ENCODE data around the gene DYNLT4.

The DYNLT4 gene

GRCh38 chr1:44790968-44791801, 16.0 kb downstream of the DYNLT4 start:
- POLR2A ChIA-PET = interaction anchor here (0.6 to 3.0 kb wide), 9 partner anchors 9 to 512 kb away, joined by 3 to 23 read pairs (median 5); partner anchors contain the start of genes DYNLT4, PLK3, RNU5D-1 and RPS8
- CTCF ChIA-PET = interaction anchor here (0.6 to 1.1 kb wide), 2 partner anchors 22 to 60 kb away, joined by 4 to 7 read pairs; partner anchors contain the start of gene RNU5D-1
- TF ChIP-seq CTBP1 (IDR thresholded peaks at IDR 0.05; ENCODE audit: borderline replicate concordance) = no peak
- TF ChIP-seq HDGF (IDR thresholded peaks at IDR 0.05; ENCODE audit: borderline replicate concordance) = no peak
- TF ChIP-seq TARDBP (IDR thresholded peaks at IDR 0.05) = no peak
- TF ChIP-seq LEF1 (IDR thresholded peaks at IDR 0.05; ENCODE audit: borderline replicate concordance) = no peak
- TF ChIP-seq ARNT (IDR thresholded peaks at IDR 0.05) = no peak
- no peak for DNase-seq (ENCODE audit: extremely low spot score)

- no peak for TF ChIP-seq NFRKB (IDR thresholded peaks at IDR 0.05)
- no peak for TF ChIP-seq SP1 (IDR thresholded peaks at IDR 0.05)
- no peak for TF ChIP-seq TARDBP (IDR thresholded peaks at IDR 0.05)
- no peak for TF ChIP-seq LEF1 (IDR thresholded peaks at IDR 0.05; ENCODE audit: borderline replicate concordance)
- TF ChIP-seq, protein P1, sequence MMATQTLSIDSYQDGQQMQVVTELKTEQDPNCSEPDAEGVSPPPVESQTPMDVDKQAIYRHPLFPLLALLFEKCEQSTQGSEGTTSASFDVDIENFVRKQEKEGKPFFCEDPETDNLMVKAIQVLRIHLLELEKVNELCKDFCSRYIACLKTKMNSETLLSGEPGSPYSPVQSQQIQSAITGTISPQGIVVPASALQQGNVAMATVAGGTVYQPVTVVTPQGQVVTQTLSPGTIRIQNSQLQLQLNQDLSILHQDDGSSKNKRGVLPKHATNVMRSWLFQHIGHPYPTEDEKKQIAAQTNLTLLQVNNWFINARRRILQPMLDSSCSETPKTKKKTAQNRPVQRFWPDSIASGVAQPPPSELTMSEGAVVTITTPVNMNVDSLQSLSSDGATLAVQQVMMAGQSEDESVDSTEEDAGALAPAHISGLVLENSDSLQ (IDR thresholded peaks at IDR 0.05) = no peak
- no peak for TF ChIP-seq FOXA1 (IDR thresholded peaks at IDR 0.05)
- TF ChIP-seq SUZ12 (IDR thresholded peaks at IDR 0.05) = no peak
- no peak for TF ChIP-seq FOXM1 (IDR thresholded peaks at IDR 0.05; ENCODE audit: borderline replicate concordance)
- TF ChIP-seq L3MBTL2 (conservative IDR thresholded peaks at IDR 0.05) = no peak
- TF ChIP-seq BHLHE40 (IDR thresholded peaks at IDR 0.05; ENCODE audit: borderline replicate concordance) = no peak
- TF ChIP-seq ZNF384 (IDR thresholded peaks at IDR 0.05) = no peak
- no peak for TF ChIP-seq CTBP1 (IDR thresholded peaks at IDR 0.05; ENCODE audit: borderline replicate concordance)
- no peak for TF ChIP-seq ARNT (IDR thresholded peaks at IDR 0.05)
- no peak for TF ChIP-seq HDGF (IDR thresholded peaks at IDR 0.05; ENCODE audit: borderline replicate concordance)
- TF ChIP-seq FOXK2 (IDR thresholded peaks at IDR 0.05) = no peak
- no peak for TF ChIP-seq ELF4 (IDR thresholded peaks at IDR 0.05)
- CTCF ChIA-PET = interaction anchor here (1.1 to 2.6 kb wide), 2 partner anchors 201 to 224 kb away, joined by 3 to 7 read pairs; partner anchors contain the start of gene UROD
- POLR2A ChIA-PET = interaction anchor here (0.5 to 6.3 kb wide), 8 partner anchors 8 to 515 kb away, joined by 3 to 52 read pairs (median 8); partner anchors contain the start of genes HECTD3, PLK3, RPS8 and UROD
Measured at GRCh38 chr1:44788120-44788860, 18.9 kb downstream of the DYNLT4 start, which contains the start of gene BEST4. Gene BEST4, minus strand, starts transcription at chr1:44788170. Its CDS starts 465 bp downstream, at chr1:44787705.

GRCh38 chr1:44787506-44787905, 19.6 kb downstream of the DYNLT4 start:
- CTCF ChIA-PET = interaction anchor here (1.0 to 2.6 kb wide), 4 partner anchors 10 to 224 kb away, joined by 3 to 7 read pairs (median 4); partner anchors contain the start of gene UROD
- no peak for TF ChIP-seq BHLHE40 (IDR thresholded peaks at IDR 0.05; ENCODE audit: borderline replicate concordance)
- no peak for TF ChIP-seq L3MBTL2 (conservative IDR thresholded peaks at IDR 0.05)
- TF ChIP-seq ZNF384 (IDR thresholded peaks at IDR 0.05) = no peak
- TF ChIP-seq SP1 (IDR thresholded peaks at IDR 0.05) = no peak
- DNase-seq (ENCODE audit: extremely low spot score) = no peak
- POLR2A ChIA-PET = interaction anchor here (0.9 to 6.3 kb wide), 9 partner anchors 10 to 516 kb away, joined by 3 to 52 read pairs (median 6); partner anchors contain the start of genes HECTD3, PLK3, RPS8 and UROD

More at GRCh38 chr1:44788120-44788860, 18.9 kb downstream of the DYNLT4 start, which contains the start of gene BEST4:
- DNase-seq (ENCODE audit: extremely low spot score) = no peak

DNA sequence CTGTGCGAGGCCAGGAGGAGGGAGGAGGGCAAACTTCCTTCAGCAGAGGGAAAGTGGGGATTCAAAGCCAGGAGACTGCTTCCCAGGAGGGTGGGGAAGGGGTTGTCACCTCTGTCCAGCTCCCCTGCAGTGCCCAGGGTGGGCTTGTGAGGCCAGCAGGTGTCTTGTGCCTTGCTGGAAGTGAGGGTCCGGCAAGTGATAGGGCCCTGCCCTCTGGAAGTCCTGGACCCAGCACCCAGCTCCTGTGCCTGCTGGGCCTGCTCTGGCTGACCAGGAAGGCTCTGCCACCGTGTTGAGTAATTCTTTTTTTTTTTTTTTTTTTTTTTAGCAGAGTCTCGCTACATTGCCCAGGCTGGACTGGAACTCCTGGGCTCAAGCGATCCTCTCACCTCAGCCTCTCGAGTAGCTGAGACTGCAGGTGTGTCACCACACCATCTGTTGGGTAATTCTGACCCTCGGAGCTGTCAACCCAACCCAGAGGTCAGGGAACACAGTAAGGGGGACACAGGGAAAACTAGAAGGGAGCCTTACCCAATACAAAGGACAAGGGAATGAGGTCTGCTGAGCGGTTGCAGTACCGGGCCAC, 20.2 kb downstream of the DYNLT4 start:
- CTCF ChIA-PET = interaction anchor here (0.6 to 2.6 kb wide), 10 partner anchors 9 to 707 kb away, joined by 3 to 7 read pairs (median 3); partner anchors contain the start of genes RNU5D-1 and UROD
- TF ChIP-seq ARNT (IDR thresholded peaks at IDR 0.05) = no peak
- no peak for TF ChIP-seq SP1 (IDR thresholded peaks at IDR 0.05)

DNA sequence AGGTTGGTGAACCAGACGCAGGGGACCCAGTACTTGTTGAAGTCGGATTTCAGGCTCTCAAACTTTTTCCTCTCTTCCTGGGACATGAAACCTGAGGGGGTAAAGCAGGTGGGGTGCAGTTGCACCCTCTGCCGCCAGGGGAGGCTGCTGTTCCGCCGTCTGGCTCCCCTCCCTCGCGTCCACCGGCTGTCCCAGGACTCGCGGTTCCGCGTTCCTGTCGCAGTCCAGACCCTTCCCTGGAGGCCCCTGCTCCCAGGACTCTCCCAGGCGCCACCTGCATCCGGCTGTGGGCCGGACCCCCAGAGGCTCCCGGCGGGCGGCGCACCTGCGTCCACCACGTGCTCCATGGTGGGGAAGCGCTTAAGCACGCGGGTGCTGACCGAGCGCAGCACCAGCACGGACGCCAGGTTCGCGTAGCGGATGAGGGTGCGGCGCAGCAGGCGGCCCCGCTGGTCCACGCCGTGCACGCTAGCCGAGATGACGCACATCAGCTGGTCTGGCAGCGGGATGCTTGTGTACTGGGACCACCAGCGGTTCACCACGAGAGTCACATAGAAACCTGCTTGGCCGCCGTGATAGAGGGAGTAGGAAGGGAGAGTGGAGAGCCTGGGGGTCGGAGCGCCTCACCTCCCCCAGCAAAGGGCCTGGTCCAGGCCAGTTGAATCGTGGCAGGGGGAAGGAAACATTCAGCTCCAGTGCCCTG, 20.9 kb downstream of the DYNLT4 start:
- DNase-seq (ENCODE audit: extremely low spot score) = peak; percentile 79
- TF ChIP-seq FOXK2 (IDR thresholded peaks at IDR 0.05) (no peak), SUZ12 (IDR thresholded peaks at IDR 0.05) (no peak), L3MBTL2 (conservative IDR thresholded peaks at IDR 0.05) (peak; percentile 96)
- ChIA-PET CTCF (interaction anchor here (0.6 to 2.6 kb wide), 9 partner anchors 8 to 707 kb away, joined by 3 to 7 read pairs (median 3); partner anchors contain the start of genes RNU5D-1 and UROD), POLR2A (interaction anchor here (0.8 to 6.3 kb wide), 9 partner anchors 9 to 232 kb away, joined by 3 to 52 read pairs (median 5); partner anchors contain the start of genes HECTD3, PLK3, RPS8 and UROD)

More for the DNA sequence above, 20.2 kb downstream of the DYNLT4 start:
- DNase-seq (ENCODE audit: extremely low spot score) = no peak
- POLR2A ChIA-PET = interaction anchor here (0.9 to 6.3 kb wide), 9 partner anchors 9 to 231 kb away, joined by 3 to 52 read pairs (median 5); partner anchors contain the start of genes HECTD3, PLK3, RPS8 and UROD

GRCh38 chr1:44785501-44786137, 21.5 kb downstream of the DYNLT4 start:
- CTCF ChIA-PET = interaction anchor here (0.9 to 1.4 kb wide), 2 partner anchors 23 to 55 kb away, joined by 3 read pairs; partner anchors contain the start of genes BTBD19 and RNU5D-1
- POLR2A ChIA-PET = interaction anchor here (0.8 to 6.3 kb wide), 9 partner anchors 8 to 233 kb away, joined by 3 to 52 read pairs (median 5); partner anchors contain the start of genes EIF2B3, HECTD3, PLK3 and RPS8
- TF ChIP-seq LEF1 (IDR thresholded peaks at IDR 0.05; ENCODE audit: borderline replicate concordance) = no peak
- TF ChIP-seq, protein P1 (IDR thresholded peaks at IDR 0.05) = no peak
- DNase-seq (ENCODE audit: extremely low spot score) = no peak

All from HEK293T (cell line).